GM12873 (cell line): ENCODE results near the gene CKAP4.

Experiments
- CTCF ChIP-seq: IDR thresholded peaks from 2 replicates; pipeline ENCODE4 v1.5.1; 2012; ENCODE audit warnings: low read depth, mild to moderate bottlenecking, moderate library complexity, low read length, control low read depth; ENCODE audit not compliant: insufficient read depth; ENCODE audit errors: missing control alignments

Gene CKAP4

GRCh38 chr12:106248312-106248845 is 559 bp upstream of the CKAP4 start:
- no peak for TF ChIP-seq CTCF

- TF ChIP-seq CTCF: peak; percentile 11
These were observed 738 bp downstream of the CKAP4 start for GRCh38 chr12:106246891-106247673.

- no peak for TF ChIP-seq CTCF
These were observed 2.1 kb downstream of the CKAP4 start for GRCh38 chr12:106245767-106246166.

GRCh38 chr12:106243620-106244019 is 4.2 kb downstream of the CKAP4 start:
- no peak for TF ChIP-seq CTCF

GRCh38 chr12:106240821-106241220 is 7.0 kb downstream of the CKAP4 start:
- TF ChIP-seq CTCF: no peak

GRCh38 chr12:106239951-106240335 is 7.9 kb downstream of the CKAP4 start:
- no peak for TF ChIP-seq CTCF

- no peak for TF ChIP-seq CTCF
These were observed 8.4 kb downstream of the CKAP4 start for GRCh38 chr12:106239241-106239950.
